DMS 273 (cell line): ENCODE data around the gene TMEM38A.
"Not testable (repeated sequence)": the region's sequence is repeated elsewhere in the genome, so short reads cannot be mapped to it uniquely, and the experiment has no call there.

Source experiments
- DNase-seq: peaks from one replicate; lab custom pipeline; 2025; ENCODE audit not compliant: unreplicated experiment; lab: John Stamatoyannopoulos, UW

The TMEM38A gene

GRCh38 chr19:16673231-16673630, 12.3 kb downstream of the TMEM38A start:
- DNase-seq: no peak

DNA sequence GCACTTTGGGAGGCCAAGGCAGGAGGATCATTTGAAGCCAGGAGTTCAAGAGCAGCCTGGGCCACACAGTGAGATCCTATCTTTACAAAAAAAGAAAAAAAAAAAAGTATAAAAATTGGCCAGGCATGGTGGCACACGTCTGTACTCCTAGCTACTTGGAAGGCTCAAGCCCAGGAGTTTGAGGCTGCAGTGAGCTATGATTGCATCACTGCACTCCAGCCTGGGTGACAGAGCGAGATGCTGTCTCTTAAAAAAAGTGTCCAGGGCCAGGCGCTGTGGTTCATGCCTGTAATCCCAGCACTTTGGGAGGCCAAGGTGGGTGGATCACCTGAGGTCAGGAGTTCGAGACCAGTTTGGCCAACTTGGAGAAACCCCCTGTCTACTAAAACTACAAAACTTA, 12.9 kb downstream of the TMEM38A start:
- DNase-seq: not testable (repeated sequence)

GRCh38 chr19:16676101-16676798, 15.3 kb downstream of the TMEM38A start:
- no peak for DNase-seq

DNA sequence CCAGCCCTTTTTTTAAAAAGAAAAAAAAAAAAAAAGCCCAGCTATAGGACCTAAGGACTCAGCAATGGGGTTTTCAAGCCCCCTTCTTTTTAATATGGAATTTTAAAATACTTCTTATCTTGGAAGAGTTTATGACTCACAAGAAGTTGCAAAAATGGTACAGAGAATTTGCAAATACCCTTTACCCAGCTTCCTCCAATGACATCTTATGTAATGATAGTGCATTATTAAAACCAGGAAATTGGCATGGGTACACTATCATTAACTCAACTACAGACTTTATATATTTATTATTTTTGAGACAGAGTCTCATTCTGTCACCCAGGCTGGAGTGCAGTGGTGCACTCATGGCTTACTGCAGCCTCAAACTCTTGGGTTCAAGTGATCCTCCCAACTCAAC, 16.1 kb downstream of the TMEM38A start:
- no peak for DNase-seq

GRCh38 chr19:16678498-16678897, 17.6 kb downstream of the TMEM38A start:
- no peak for DNase-seq

- no peak for DNase-seq
These were observed 18.9 kb downstream of the TMEM38A start for GRCh38 chr19:16679811-16680210.

DNA sequence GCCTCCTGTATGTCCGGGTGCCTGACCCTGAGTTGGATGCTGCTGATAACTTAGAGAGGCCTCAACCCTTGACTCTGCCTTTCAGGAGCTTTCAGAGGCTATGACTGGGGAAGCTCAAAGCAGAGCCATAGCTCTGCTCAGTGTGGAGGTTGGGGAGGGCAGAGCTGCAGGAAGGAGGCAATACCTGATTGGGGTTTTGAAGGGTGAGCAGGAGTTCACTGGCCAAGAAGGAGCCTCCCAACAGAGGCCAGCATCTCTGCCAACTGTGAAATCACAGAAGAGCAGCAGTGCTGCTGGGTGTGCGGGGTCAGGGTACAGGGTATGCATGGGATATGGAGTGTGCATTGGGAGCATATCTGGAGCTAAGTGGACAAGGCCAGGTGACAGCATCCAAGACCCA, 21.6 kb downstream of the TMEM38A start:
- no peak for DNase-seq

DNA sequence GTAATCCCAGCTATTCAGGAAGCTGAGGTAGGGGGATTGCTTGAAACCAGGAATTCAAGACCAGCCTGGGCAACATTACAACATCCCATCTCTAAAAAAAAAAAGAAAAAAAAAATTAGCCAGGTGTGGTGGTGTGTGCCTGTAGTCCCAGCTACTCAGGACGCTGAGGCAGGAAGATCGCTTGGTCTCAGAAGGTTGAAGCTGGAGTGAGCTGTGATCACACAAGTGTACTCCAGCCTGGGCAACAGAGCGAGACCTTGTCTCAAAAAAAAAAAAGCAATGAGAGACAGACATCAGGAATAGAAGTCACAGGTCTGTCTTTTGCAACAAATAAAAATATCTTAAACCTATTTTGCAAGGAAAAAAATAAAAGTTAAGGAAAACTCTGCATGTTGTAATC, 23.3 kb downstream of the TMEM38A start:
- no peak for DNase-seq

- DNase-seq: no peak
These were observed 27.1 kb downstream of the TMEM38A start for GRCh38 chr19:16688084-16688483.

- DNase-seq: peak; percentile 96
These were observed 38.0 kb downstream of the TMEM38A start for GRCh38 chr19:16698914-16699313.

- DNase-seq: peak; percentile 67
These were observed 41.2 kb downstream of the TMEM38A start for GRCh38 chr19:16702123-16702522.

- DNase-seq: no peak
These were observed 42.7 kb downstream of the TMEM38A start for GRCh38 chr19:16703677-16704076.

DNA sequence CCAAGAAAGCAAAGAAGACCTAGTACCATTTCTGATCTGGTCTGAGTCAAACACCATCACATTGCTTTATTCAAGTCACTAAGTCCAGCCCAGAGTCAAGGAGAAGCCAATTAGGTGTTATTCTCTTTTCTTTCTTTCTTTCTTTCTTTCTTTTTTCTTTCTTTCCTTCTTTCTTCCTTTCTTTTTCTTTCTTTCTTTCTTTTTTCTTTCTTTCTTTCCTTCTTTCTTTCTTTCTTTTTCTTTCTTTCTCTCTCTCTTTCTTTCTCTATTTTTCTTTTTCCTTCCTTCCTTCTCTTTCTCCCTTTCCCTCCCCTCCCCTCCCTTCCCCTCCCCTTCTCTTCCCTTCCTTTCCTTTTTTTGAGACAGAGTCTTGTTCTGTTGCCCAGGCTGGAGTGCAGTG, 49.9 kb downstream of the TMEM38A start:
- not testable (repeated sequence) for DNase-seq

DNA sequence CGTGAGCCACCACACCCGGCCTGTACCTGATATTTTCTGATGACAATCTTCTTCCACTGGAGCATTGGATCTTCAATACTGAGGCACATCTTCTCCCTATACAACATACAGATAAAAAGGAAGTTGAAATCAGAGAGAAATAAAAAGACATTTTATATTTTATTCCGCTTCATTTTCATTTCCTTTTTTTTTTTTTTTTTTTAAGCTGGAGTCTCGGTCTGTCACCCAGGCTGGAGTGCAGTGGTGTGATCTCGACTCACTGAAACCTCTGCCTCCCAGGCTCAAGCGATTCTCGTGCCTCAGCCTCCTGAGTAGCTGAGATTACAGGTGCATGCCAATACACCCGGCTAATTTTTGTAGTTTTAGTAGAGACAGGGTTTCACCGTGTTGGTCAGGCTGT, 51.4 kb downstream of the TMEM38A start:
- DNase-seq: not testable (repeated sequence)

- DNase-seq: peak; percentile 72
These were observed 53.9 kb downstream of the TMEM38A start for GRCh38 chr19:16714702-16715287.

GRCh38 chr19:16715611-16716010, 54.7 kb downstream of the TMEM38A start:
- DNase-seq: no peak

GRCh38 chr19:16721051-16721450, 60.1 kb downstream of the TMEM38A start:
- no peak for DNase-seq

DNA sequence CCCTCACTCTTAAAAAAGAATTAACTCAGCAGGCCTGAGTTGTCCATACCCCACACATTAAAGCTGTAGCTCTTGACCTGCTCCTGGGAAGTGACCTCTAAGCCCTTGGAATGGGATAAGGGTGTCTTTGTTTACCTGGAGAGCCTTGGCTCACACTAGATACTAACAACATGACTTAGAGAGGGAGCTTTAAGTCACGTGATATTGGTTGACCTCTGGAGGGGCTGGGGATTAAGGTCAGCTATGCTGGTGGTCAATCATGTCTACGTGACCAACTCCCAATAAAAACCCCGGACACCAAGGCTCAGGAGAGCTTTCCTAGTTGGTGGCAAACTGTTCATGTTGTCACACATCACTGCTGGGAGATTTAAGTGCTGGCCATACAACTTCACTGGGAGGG, 61.7 kb downstream of the TMEM38A start:
- DNase-seq: no peak

DNA sequence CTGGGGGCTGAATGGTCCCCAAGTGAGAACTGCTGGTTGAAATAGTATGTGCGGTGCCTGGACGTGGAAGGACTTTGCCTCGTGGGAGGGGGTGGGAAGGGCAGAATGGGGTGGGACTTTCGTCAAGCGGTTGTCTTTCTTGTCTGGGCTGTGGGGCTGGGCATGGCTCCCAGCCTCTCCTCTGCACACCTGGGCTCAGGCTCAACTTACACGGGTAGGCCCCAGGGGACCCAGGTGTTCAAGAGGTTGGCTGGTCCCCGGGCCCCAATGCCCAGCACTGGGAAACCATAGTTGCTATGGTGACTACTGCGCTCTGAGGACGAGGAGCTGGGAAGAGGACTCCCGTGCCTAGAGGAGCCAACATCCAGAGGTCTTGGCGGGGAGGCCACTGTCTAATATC, 66.0 kb downstream of the TMEM38A start:
- DNase-seq: no peak

GRCh38 chr19:16735650-16736266, 74.8 kb downstream of the TMEM38A start:
- not testable (repeated sequence) for DNase-seq

GRCh38 chr19:16736709-16737108, 75.8 kb downstream of the TMEM38A start:
- peak; percentile 66 for DNase-seq

DNA sequence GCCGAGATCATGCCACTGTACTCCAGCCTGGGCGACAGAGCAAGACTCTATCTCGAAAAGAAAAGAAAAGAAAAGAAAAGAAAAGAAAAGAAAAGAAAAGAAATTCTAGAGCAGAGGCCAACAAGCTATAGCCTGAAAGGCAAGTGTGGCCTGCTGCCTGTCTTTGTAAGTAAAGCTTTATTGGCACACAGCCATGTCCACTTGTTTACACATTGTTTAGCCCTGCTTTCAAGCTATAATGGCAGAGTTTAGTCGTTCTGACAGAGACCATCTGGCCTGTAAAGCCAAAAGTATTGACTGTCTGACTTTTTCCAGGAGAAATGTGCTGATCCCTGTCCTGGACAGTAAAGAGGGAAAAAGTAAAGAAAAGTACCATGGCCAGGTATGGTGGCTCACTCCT, 77.0 kb downstream of the TMEM38A start:
- DNase-seq: peak; percentile 85
